HG02588 (cell line): ENCODE measurements around the gene TST.

Experiments
- ATAC-seq: cut with Tn5 transposase; IDR thresholded peaks from one replicate; pipeline ENCODE4 v1.9.1; 2021; ENCODE audit warnings: mild to moderate bottlenecking, moderate library complexity; ENCODE audit not compliant: unreplicated experiment

TST gene

DNA sequence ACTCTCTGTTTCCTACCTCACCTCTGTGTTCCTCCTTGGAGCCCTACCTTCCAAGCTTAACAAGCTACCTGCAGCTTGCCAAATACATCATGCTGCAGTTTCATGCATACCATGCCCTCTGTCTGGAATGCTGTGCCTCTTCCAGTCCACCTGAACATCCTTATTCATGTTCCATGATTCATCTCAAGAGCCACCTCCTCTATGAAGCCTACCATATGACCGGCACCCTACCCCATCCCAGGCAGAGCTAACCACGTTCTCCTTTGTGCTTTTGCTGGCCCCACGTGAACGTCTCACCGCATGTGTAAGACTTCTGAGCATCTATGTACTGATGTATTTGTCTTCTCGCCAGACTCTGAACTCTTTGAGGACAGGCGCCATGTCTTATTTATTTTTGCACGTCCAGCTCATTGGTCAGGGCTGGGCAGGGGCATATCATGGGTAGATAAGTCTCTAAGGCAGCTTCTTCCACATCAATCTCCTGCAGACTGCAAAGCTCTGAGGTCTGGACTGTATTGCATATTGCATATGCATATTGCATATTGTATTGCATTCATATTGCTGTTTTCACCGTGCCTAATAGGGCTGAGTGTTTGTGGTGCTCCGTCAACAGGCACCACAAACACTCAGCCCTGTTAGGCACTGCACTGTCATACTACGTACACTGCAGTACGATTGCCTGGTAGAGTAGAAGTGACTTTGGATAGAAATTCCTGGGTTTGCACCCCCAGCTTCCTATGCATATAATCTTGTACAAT is 31.0 kb downstream of the TST start:
- no peak for ATAC-seq

DNA sequence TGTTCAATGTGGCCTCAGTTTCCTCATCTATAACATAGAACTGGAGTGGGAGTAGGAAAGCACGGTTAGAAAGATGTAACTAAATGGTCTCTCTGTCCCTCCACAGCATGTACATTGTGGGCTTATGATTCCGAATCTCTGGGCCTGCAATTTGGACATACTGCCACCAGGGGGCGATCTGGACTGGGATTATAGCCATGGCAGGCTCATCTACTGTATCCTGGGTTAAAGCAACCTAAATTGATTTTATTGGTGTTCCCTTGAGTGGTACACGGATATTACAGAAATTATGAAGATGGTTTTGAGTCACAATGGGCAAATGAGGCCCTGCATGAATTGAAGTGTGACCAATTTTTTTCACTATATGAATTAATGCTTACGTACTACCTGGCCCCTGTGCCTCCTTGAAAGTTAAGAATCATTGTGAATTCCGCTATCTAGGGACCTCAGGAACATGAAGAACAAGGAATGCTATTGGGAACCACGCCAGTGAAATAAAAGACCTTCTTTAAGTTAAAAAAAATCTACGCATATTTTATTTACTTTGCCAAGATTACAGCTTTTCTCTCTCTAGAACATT is 32.9 kb downstream of the TST start:
- no peak for ATAC-seq

DNA sequence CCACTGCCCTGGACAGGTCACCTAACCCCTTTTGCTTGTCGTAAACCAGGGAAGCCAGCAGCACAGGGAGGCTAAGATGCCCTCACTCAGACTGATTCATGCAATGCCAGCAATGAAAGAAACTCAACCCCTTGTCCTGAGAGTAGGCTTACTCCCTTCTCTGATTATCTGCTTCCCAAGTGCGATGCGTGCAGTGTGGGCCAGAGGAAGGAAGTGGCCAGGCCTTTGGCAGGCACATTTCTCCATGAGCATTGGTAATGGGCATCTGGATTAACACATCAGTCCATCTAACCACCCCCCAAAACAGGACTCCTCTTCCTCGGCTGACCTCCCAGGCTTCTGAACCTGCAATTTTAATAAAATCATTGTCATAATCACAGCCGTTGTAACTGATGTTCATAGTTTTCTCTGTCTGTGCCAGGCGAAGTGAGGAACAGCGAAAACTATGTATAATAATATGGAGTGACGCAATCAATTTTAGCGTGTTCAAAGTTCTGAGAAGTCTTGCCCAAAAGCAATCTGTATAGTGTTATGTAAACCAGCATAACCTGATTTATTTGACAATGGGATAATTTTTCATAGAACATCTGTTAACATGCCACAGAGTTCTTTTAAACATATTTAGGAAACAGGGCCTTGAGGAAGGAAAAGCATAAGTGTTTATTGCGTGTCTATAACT is 33.9 kb downstream of the TST start:
- no peak for ATAC-seq

DNA sequence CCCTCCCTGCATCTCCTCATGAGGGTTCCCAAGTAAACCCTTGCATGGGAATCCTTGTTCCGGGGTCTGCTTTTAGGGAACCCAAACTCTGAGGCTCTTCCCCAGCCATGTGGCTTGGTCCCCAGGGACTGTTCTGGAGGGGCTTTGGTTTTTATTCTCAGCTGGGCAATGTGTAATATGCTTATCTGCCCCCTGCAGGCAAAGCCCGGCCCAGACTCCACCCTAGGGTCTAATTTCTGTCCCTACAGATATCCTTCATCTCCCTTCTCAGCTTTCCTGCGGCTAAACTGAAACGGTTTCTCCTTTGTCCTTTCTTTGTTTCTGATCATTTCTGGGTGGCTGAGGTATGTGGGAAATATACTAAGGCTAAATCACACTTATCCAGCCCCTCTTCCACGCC is 37.1 kb downstream of the TST start:
- no peak for ATAC-seq

DNA sequence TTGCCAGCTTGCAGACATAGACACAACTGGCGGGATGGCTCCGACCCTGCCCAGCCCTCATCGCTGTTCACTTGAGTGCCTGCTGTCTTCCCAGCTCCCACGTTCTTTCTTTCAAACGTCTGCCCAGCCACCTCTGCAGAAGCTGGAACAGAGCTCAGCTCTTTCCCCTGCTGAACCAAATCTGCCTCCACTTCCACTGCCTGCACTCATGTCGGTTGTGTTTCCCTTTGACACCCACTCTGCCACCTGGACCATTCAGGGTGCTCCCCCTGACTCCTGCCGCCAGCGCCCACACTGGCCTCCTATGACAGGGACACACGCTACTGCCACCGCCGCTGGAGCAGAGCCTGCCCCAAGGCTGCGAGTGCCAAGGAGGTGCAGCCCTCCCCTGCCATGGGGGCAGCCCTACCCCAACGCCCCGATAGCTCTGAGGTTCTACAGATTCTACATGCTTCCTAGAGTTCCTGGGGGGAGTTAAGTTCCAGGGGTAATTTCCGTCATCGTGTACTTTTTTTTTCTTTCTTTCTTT is 37.9 kb downstream of the TST start:
- no peak for ATAC-seq

DNA sequence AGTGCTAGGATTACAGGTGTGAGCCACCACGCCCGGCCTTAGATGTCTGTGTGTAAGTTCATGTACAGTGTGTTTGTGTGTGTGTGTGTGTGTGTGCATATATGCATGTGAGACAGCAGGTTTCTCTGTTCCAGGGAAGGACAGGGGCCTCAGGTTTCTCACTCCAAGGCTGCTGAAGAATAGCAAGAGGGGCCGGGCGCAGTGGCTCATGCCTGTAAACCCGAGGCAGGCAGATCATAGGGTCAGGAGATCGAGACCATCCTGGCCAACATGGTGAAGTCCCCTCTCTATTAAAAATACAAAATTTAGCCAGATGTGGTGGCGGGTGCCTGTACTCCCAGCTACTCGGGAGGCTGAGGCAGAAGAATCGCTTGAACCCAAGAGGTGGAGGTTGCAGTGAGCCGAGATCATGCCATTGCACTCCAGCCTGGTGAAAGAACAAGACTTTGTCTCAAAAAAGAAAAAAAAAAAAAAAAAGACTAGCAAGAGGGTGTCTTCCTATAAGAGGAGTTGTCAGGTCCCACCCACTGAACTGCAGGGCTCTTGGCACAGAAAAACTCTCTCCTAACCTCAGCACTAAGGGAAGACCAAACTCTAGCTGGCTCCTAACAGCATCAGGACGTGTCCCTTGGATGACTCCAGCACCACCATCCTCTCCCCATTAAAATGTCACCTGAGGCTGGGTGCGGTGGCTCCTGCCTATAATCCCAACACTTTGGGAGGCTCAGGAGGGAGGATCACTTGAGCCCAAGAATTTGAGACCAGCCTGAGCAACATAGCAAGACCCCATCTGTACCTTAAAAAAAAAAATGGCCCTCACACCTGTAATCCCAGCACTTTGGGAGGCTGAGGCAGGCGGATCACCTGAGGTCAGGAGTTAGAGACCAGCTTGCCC is 40.0 kb downstream of the TST start:
- ATAC-seq, result no peak

DNA sequence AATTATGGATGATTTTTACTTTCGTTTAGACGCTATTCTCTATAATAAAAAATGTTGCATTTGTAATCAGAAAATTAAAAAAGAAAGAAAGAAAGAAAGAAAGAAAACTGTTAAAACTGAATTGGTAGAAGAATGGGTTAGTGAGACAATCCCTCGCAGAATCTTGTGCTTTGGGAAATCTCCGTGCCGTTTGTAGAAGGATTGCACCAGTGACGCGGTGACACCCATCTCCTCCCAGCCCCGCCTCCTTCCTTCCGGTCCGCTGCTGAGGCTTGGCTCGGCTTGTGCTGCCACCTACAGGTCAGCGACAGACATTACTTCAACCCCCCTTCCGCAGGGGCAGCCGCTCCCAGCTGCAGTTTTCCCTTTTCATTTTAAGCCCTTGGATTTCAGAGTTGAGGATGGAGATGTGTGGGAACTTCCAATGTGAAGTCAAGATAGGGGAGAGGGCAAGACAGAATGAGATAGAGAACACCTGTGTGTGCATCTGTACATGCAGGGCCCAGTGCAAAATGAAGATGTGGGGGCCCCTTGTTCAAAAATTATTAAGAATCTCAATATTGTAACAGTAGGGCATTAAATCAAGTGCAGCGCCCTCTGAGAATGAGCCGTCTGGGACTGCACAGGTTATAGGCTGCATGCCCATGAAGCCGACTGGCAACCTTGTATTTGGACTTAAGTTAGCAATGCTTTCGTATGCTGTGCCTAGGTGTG is 41.1 kb downstream of the TST start:
- peak; percentile 56 for ATAC-seq

DNA sequence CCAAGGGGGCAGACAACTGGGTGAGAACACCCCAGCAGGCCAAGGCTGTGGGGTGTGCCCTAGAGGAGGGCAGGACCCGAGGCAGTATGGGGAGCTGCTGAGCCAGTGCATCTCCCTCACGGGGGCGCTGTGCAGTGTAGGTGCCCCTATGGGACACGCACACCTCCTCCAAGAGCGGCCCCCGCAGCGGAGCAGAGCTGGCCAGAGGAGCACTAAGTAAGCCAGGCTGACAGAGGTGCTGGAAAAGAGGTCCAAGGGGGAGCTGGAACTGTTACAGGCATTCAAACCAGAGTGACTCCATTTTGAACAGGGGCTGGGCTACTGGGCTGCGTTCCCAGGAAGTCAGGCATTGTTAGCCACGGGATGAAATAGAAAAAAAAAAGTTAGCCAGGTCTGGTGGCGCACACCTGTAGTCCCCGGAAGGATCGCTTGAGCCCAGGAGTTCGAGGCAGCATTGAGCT is 41.8 kb downstream of the TST start:
- no peak for ATAC-seq

DNA sequence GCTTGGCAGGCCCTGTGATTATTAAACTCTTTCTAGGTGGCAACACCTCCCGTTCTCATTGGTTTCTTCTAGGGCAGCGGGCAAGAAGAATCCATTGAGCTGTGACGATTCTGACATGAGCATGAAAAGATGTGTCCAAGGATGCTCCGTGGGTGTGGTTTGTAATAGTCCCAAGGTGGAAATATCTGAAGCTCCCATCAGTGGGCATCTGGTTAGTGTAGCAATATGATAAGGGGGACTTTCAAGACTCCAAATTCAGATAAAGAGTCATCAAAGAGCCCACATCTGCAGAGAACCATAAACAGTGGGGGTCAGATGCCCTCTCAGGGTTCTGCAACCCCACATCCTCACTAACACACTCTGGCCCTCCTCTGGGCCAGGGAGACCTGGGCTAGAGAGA is 42.6 kb downstream of the TST start:
- ATAC-seq, result no peak

DNA sequence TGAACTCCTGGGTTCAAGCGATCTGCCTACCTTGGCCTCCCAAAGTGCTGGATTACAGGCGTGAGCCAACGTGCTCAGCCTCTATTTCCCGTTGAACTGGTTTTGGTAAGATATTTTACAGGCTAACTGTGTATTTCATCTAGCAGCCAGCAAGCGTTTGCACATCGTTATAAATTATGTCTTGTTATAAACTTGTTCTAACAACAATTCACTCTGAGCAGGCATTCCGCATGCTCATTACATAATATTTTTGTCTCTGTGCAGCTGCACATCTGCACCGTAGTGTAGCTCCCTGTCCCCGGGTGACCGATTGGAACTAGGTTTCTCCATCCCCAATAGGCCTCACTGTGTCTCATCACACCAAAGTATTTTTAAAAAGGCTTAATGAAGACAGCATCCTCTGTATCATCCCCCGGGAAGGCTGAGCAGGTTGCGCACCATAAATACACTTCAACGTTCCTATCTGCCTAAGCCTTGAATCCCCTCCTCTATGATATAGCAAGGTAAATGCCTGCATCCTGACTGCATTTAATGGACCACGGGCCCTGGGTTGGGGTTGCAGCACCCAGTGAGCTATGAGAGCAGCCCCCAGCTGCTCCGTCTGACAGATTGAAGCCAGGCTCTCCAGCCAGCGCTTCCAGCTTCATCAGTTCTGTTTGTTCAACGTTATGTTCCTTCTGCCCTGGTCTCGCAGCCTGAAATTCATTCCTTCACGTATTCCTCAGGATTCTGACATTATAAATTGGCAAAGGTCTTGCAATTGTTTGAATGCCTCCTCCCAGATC is 47.7 kb downstream of the TST start:
- no peak for ATAC-seq

DNA sequence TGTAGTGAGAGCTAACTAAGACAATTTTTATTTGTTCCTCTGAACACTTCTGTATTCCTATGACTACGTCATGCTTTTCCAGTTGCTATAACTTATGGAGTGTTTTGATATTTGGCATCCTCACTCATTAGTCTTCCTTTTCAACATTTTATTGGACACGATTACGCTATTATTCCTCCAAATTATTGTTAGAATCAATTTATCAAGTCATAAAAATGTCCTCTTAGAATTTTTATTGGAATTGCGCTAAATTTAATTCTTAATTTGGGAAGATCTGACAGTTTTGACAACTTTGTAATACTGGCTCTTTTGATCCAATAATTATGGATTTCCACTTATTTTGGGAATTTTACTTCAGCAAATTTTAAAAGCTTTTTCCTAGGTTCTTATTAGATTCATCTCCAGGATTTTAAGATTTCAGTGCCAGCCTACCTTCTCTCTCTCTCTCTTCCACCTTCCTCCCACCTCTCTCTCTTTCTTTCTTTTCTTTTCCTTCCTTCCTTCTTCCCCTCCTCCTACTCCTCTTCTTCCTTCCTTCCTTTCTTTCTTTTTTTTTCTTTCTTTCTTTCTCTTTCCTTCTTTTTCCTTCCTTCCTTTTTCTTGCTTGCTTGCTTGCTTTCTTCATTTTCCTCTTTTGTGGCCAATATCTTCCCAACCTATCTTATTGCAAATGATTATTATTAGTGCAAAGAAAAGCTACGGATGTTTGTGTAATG is 50.8 kb downstream of the TST start:
- no peak for ATAC-seq

DNA sequence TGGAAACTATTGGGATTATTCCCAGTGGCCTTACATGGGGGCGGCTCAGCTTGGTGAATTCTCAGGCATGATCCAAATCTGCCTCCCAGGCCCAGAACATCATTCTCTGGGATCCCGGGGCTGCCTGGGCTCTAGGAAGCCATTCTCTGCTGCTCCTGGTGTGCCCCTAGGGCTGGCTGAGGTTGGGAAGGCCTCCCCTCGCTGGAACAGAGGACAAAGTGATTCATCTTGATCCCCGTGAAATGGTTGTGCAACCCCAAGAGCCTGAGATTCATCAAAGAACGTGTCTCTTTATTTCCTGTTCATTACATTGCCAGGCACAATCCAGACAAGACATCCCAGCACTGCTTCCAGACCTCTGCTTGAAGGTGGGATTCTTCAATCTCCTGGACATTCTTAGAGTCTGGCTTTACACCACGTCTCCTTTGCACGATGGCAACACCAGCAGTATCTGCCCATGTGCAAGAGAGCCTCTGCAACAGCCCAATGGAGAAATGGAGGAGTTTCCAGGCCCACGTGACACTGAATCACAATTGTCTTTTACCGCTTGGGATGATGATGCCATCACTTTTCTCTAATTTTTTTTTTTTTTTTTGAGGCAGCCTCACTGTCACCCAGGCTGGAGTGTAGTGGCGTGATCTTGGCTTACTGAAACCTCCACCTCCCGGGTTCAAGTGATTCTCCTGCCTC is 52.3 kb downstream of the TST start:
- ATAC-seq, result no peak

DNA sequence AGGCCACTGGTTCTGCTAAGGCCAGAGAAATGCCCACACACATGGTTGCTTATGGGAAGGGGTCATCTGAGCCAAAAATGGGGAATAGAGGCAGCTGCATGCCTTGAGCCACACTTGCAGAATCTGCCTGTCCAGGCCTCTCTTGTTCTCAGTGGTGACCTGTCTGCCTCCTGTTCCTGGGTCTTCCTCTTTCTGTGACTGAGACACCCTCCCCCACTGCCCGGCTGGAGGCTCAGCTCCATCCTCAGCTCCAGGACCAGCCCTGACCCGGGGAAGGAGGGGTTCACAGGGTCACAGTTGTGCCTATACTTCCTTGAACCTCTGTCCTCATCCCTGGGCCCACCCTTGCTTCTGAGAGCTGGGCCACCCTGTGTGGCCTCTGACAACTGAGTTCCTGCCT is 53.6 kb downstream of the TST start:
- ATAC-seq, result no peak

DNA sequence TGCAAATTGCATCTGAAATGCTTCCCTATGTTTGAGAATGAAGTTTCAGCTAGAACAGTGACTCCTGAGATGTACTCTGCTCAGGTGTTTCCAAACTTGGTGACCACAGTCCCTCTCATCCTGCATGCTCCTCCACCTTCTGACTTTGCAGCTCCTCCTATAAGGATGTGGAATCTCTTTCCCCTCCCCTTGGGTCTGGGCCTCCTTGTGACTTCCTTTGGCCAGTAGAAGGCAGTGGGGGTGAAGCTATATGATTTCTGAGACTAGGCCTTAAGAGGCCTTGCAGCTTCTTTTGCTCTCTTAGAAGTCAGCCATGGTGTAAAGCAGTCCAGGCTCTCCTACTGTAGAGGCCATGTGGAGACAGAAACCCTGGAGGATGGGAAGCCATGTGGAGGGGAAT is 55.1 kb downstream of the TST start:
- ATAC-seq, result no peak

DNA sequence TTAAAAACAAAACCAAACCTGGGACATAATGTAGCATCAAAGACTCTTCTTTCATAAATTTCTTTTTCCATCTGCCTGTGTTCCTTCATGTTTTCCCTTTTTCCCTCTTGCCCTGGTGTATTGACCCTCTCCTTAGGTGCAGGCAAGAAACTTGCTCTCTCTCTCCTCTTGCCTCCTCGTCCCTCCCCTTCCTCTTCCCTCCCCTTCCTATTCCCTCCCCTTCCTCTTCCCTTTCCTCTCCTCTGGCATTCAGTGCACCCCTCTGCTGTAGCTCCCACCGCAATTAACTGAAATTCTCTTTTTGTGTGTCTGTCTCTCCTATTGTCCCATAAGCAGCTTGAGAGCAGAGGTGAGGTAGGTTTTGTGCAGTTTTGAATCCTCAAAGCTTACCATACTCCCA is 55.9 kb downstream of the TST start:
- ATAC-seq, result no peak

DNA sequence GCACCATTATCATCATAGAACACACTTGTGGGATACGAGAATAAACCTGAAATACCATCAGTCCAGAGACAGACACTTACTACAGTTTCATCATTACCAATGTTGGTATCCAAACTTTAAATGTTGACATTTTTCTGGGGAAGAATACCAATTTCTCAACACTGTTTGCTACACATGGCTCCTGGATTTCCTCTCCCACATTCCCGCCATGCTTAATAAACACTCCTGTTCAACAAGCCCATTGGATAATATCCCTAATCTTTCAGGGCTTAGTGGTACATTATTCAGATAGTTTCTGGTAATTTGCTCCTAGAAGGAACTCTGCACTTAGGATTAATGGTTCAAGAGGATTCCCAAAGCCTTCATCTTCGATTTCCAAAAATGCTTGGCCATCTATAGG is 57.6 kb downstream of the TST start:
- ATAC-seq, result no peak
